SK-N-SH treated with all-trans-retinoic acid at 6 μM for 48 hours (cell line): ENCODE measurements around the gene CACNA1C.

Source experiments
- ATAC-seq: fragments of 200-7000 bp; cut with Tn5 transposase; 3 replicates; pipeline ENCODE4 v1.9.1; 2020; ENCODE audit warnings: mild to moderate bottlenecking, moderate library complexity
- ARNTL ChIP-seq: fragments of 450-650 bp; formaldehyde crosslinking; IDR thresholded peaks from 2 replicates; pipeline ENCODE4 v1.5.0; 2020; ENCODE audit warnings: low read depth, mild to moderate bottlenecking, moderate library complexity, borderline replicate concordance
- BACH2 ChIP-seq: fragments of 250-450 bp; sonication (Bioruptor Pico); IDR thresholded peaks from 2 replicates; pipeline ENCODE4 v1.9.0; 2021; ENCODE audit warnings: mild to moderate bottlenecking, borderline replicate concordance
- CSDC2 ChIP-seq: fragments of 250-450 bp; sonication (Bioruptor Pico); IDR thresholded peaks from 2 replicates; pipeline ENCODE4 v1.5.0; 2020; ENCODE audit warnings: mild to moderate bottlenecking, moderate library complexity
- CSRNP3 ChIP-seq: fragments of 250-450 bp; sonication (Bioruptor Pico); IDR thresholded peaks from 2 replicates; pipeline ENCODE4 v1.5.1; 2021; ENCODE audit warnings: mild to moderate bottlenecking, moderate library complexity
- ESRRG ChIP-seq: fragments of 250-450 bp; sonication (Bioruptor Pico); IDR thresholded peaks from 2 replicates; pipeline ENCODE4 v1.6.1; 2021; ENCODE audit warnings: mild to moderate bottlenecking
- GLIS3 ChIP-seq: fragments of 250-450 bp; sonication (Bioruptor Pico); IDR thresholded peaks from 2 replicates; pipeline ENCODE4 v1.5.0; 2020; ENCODE audit warnings: mild to moderate bottlenecking, moderate library complexity
- ISL1 ChIP-seq: fragments of 250-450 bp; sonication (Bioruptor Pico); IDR thresholded peaks from 2 replicates; pipeline ENCODE4 v2.1.2; 2022; ENCODE audit warnings: mild to moderate bottlenecking, moderate library complexity
- OSR1 ChIP-seq: fragments of 250-450 bp; sonication (Bioruptor Pico); IDR thresholded peaks from 2 replicates; pipeline ENCODE4 v1.8.0; 2022; ENCODE audit warnings: moderate library complexity, mild to moderate bottlenecking, inconsistent platforms
- PATZ1 ChIP-seq: fragments of 250-450 bp; sonication (Bioruptor Pico); IDR thresholded peaks from 2 replicates; pipeline ENCODE4 v1.8.0; 2020; ENCODE audit warnings: mild to moderate bottlenecking, moderate library complexity, borderline replicate concordance
- POU6F1 ChIP-seq: fragments of 250-450 bp; sonication (Bioruptor Pico); IDR thresholded peaks from 2 replicates; pipeline ENCODE4 v1.8.0; 2021; ENCODE audit warnings: low read depth, mild to moderate bottlenecking, moderate library complexity, borderline replicate concordance
- PPARA ChIP-seq: fragments of 250-450 bp; sonication (Bioruptor Pico); IDR thresholded peaks from 2 replicates; pipeline ENCODE4 v1.5.0; 2020; ENCODE audit warnings: mild to moderate bottlenecking, borderline replicate concordance
- RARB ChIP-seq: fragments of 250-450 bp; sonication (Bioruptor Pico); IDR thresholded peaks from 2 replicates; pipeline ENCODE4 v1.8.0; 2021; ENCODE audit warnings: mild to moderate bottlenecking, moderate library complexity
- SNAI2 ChIP-seq: fragments of 250-450 bp; sonication (Bioruptor Pico); IDR thresholded peaks from 2 replicates; pipeline ENCODE4 v1.5.0; 2020; ENCODE audit warnings: mild to moderate bottlenecking, moderate library complexity
- TCF4 ChIP-seq: fragments of 250-450 bp; sonication (Bioruptor Pico); IDR thresholded peaks from 2 replicates; pipeline ENCODE4 v1.8.0; 2021; ENCODE audit warnings: mild to moderate bottlenecking, moderate library complexity, borderline replicate concordance
- TOX ChIP-seq: fragments of 250-450 bp; sonication (Bioruptor Pico); IDR thresholded peaks from 2 replicates; pipeline ENCODE4 v1.8.0; 2021; ENCODE audit warnings: mild to moderate bottlenecking, moderate library complexity, borderline replicate concordance
- TSHZ2 ChIP-seq: fragments of 250-450 bp; sonication (Bioruptor Pico); IDR thresholded peaks from 2 replicates; pipeline ENCODE4 v1.5.0; 2020; ENCODE audit warnings: mild to moderate bottlenecking, moderate library complexity
- ZC3H10 ChIP-seq: fragments of 250-450 bp; sonication (Bioruptor Pico); IDR thresholded peaks from 2 replicates; pipeline ENCODE4 v1.5.1; 2021; ENCODE audit warnings: mild to moderate bottlenecking, moderate library complexity
- ZFP3 ChIP-seq: fragments of 250-450 bp; sonication (Bioruptor Pico); IDR thresholded peaks from 2 replicates; pipeline ENCODE4 v1.5.0; 2020; ENCODE audit warnings: mild to moderate bottlenecking, moderate library complexity
- ZFP30 ChIP-seq: fragments of 450-650 bp; formaldehyde crosslinking; IDR thresholded peaks from 2 replicates; pipeline ENCODE4 v1.5.0; 2022; ENCODE audit warnings: mild to moderate bottlenecking, moderate library complexity
- ZNF565 ChIP-seq: fragments of 450-650 bp; formaldehyde crosslinking; conservative IDR thresholded peaks from 2 replicates; pipeline ENCODE4 v1.5.0; 2020; ENCODE audit warnings: low read depth, mild to moderate bottlenecking, moderate library complexity
- ZNF70 ChIP-seq: fragments of 450-650 bp; formaldehyde crosslinking; IDR thresholded peaks from 2 replicates; pipeline ENCODE4 v1.5.0; 2020; ENCODE audit warnings: mild to moderate bottlenecking, moderate library complexity
- ZNF8 ChIP-seq: fragments of 450-650 bp; formaldehyde crosslinking; IDR thresholded peaks from 2 replicates; pipeline ENCODE4 v1.5.0; 2020; ENCODE audit warnings: mild to moderate bottlenecking, moderate library complexity

CACNA1C gene

GRCh38 chr12:2326470-2326869 is 273.7 kb downstream of the CACNA1C start:
- ATAC-seq: no peak
- TF ChIP-seq CSDC2 (CRISPR knock-in tag): no peak
- no peak for TF ChIP-seq CSRNP3 (CRISPR knock-in tag)
- TF ChIP-seq GLIS3 (CRISPR knock-in tag): no peak
- TF ChIP-seq ZFP3 (CRISPR knock-in tag): no peak
- TF ChIP-seq TSHZ2 (CRISPR knock-in tag): no peak
- no peak for TF ChIP-seq POU6F1 (CRISPR knock-in tag)
- no peak for TF ChIP-seq BACH2 (CRISPR knock-in tag)
- no peak for TF ChIP-seq ISL1
- TF ChIP-seq TCF4 (CRISPR knock-in tag): no peak
- TF ChIP-seq RARB (CRISPR knock-in tag): no peak
- no peak for TF ChIP-seq ZNF70
- TF ChIP-seq ZNF8 (CRISPR knock-in tag): no peak
- no peak for TF ChIP-seq ZNF565
- no peak for TF ChIP-seq SNAI2 (CRISPR knock-in tag)
- no peak for TF ChIP-seq ESRRG (CRISPR knock-in tag)
- no peak for TF ChIP-seq ZC3H10
- no peak for TF ChIP-seq PPARA
- TF ChIP-seq OSR1 (CRISPR knock-in tag): no peak
- no peak for TF ChIP-seq ZFP30 (CRISPR knock-in tag)

- ATAC-seq: no peak
- no peak for TF ChIP-seq OSR1 (CRISPR knock-in tag)
- no peak for TF ChIP-seq POU6F1 (CRISPR knock-in tag)
- no peak for TF ChIP-seq PATZ1 (CRISPR knock-in tag)
These were observed 275.9 kb downstream of the CACNA1C start for GRCh38 chr12:2328661-2329060.

- TF ChIP-seq OSR1 (CRISPR knock-in tag) (no peak), ISL1 (no peak), ZNF8 (CRISPR knock-in tag) (no peak), BACH2 (CRISPR knock-in tag) (no peak)
- no peak for ATAC-seq
These were observed 276.9 kb downstream of the CACNA1C start for GRCh38 chr12:2329661-2330210.

GRCh38 chr12:2332236-2332635 is 279.4 kb downstream of the CACNA1C start:
- TF ChIP-seq PPARA: no peak
- TF ChIP-seq ESRRG (CRISPR knock-in tag): no peak
- TF ChIP-seq ARNTL (CRISPR knock-in tag): no peak
- no peak for TF ChIP-seq OSR1 (CRISPR knock-in tag)
- TF ChIP-seq ZNF70: no peak
- no peak for TF ChIP-seq POU6F1 (CRISPR knock-in tag)
- TF ChIP-seq CSDC2 (CRISPR knock-in tag): no peak
- TF ChIP-seq RARB (CRISPR knock-in tag): no peak
- TF ChIP-seq ZC3H10: no peak
- no peak for TF ChIP-seq ZFP30 (CRISPR knock-in tag)
- TF ChIP-seq ZNF8 (CRISPR knock-in tag): no peak
- no peak for TF ChIP-seq ISL1
- no peak for TF ChIP-seq ZNF565
- no peak for TF ChIP-seq TOX
- no peak for ATAC-seq
